GM18867 (cell line): ENCODE data around the gene CMBL.

Experiments
- ATAC-seq: cut with Tn5 transposase; IDR thresholded peaks from one replicate; pipeline ENCODE4 v1.9.1; 2021; ENCODE audit warnings: mild to moderate bottlenecking, moderate library complexity; ENCODE audit not compliant: unreplicated experiment

The CMBL gene

DNA sequence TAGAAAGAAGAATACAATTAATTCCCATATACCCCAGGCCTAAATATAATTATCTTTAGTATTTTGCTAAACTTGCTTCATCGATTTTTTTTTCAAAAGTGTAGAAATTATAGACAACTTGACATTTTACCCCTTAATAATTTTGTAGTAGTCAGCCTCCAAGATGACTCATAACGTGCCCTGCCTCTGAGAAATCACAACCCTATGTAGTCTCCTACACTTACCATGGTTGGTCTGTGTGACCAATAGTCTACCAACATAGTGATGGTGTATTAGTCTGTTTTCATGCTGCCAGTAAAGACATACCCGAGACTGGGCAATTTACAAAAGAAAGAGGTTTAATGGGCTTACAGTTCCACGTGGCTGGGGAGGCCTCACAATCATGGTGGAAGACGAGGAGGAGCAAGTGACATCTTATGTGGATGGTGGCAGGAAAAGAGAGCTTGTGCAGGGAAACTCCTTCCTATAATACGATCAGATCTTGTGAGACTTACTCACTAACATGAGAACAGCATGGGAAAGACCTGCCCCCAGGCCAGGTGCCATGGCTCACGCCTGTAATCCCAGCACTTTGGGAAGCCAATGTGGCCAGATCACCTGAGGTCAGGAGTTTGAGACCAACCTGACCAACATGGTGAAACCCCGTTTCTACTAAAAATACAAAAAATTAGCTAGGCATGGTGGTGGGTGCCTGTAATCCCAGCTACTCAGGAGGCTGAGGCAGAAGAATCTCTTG lies 3.3 kb upstream of the CMBL start:
- peak; percentile 65 for ATAC-seq

GRCh38 chr5:10310066-10310779 lies 2.5 kb upstream of the CMBL start:
- no peak for ATAC-seq

DNA sequence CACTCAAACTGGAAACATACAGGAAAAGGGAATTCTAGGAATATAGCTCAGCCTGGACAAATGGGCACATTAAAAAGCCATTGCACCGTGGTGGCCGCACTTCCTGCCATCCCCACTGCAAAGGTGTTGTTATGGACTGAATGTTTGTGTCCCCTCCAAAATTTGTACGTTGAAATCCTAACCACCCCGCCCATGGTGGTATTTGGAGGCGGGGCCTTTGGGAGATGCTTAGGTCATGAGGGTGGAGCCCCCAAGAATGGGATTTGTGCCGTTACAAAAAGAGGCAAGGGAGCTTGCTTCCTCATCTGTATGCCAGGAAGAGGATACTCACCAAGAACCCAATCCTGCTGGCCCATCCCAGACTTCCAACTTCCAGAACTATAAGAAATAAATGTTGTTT lies 1.1 kb upstream of the CMBL start:
- no peak for ATAC-seq

GRCh38 chr5:10306806-10307205 lies 896 bp downstream of the CMBL start:
- ATAC-seq: no peak

- no peak for ATAC-seq
These were observed 1.6 kb downstream of the CMBL start for GRCh38 chr5:10306114-10306513.

- ATAC-seq: no peak
These were observed 2.8 kb downstream of the CMBL start for GRCh38 chr5:10304932-10305331.

- ATAC-seq: no peak
These were observed 4.0 kb downstream of the CMBL start for GRCh38 chr5:10303699-10304170.

DNA sequence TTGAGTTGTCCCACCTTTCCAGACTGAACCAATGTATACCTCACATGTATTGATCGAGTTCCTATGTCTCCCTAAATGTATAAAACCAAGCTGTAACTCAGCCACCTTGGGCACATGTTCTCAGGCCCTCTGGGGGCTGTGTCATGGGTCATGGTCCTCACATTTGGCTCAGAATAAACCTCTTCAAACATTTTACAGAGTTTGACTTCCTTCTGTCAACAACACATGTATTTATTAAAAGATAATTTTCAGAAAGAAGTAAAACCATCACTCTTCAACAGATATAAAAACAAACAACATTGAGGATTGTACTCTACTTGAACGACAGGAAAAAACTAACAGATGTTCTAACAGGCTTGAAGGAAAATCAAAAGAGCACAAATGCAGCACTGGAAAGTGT lies 4.5 kb downstream of the CMBL start:
- ATAC-seq: no peak

DNA sequence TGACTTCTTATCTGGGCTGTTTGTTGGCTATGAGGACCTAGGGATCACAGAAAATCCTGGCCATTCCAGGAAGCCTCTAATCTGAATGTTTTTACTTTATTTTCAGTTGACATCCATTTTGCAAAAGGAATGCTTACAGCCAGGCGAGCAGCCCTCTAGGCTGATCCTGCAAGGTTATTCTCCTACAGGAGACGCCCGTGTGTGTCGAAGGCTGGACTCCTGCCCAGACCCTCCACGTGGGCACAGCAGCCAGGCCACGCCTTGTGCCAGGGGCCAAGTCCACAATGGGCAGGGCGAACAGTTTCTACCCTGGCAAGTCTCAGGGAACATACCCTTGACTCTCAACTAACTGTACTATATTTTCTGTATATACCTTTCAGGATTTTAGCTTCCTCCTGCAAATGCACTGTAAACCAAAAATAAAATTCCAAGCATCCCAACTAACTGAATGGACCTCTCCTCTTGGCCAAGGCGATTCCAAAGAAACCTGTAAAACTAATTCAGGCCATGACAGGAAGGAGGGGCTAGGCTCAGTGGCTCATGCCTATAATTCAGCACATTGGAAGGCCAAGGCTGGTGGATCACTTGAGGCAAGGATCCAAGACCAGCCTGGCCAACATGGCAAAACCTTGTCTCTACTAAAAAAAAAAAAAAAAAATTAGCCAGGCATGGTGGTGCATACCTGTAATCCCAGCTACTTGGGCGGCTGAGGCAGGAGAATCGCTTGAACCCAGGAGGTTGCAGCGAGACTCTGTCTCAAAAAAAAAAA lies 5.7 kb downstream of the CMBL start:
- ATAC-seq: no peak

DNA sequence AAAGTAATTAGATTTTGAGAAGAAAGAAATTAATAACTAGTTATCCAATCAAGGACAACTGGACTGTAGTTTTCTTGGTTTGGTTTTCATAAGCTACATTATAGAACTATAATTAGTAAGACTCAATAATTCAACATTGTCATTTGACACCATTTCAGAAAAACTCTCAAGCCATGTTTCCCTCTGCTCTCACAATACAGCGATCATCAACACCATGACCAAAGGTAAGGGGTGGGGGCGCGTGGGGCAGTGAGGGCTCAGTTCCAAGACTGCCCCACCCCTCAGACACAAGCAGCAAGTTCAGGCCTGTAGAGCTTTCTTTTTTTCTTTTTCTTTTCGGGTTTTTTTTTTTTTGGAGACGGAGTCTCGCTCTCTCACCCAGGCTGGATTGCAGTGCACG lies 6.4 kb downstream of the CMBL start:
- ATAC-seq: no peak

DNA sequence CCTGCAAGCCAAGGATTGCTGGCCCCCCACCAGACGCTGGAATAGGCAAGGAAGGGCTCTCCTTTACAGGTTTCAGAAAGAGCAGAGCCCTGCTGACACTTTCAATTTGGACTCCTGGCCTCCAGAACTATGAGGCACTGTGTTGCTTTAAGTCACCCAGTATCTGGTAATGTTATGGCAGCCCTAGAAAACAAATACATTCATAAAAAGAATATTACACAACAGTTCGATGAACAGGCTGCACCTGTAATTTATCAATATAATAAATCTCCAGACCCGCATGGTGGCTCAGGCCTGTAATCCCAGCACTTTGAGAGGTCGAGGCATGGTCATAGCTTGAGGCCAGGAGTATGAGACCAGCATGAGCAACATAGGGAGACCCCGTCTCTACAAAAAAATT lies 7.5 kb downstream of the CMBL start:
- ATAC-seq: no peak

GRCh38 chr5:10297646-10298204 lies 10.0 kb downstream of the CMBL start:
- no peak for ATAC-seq

DNA sequence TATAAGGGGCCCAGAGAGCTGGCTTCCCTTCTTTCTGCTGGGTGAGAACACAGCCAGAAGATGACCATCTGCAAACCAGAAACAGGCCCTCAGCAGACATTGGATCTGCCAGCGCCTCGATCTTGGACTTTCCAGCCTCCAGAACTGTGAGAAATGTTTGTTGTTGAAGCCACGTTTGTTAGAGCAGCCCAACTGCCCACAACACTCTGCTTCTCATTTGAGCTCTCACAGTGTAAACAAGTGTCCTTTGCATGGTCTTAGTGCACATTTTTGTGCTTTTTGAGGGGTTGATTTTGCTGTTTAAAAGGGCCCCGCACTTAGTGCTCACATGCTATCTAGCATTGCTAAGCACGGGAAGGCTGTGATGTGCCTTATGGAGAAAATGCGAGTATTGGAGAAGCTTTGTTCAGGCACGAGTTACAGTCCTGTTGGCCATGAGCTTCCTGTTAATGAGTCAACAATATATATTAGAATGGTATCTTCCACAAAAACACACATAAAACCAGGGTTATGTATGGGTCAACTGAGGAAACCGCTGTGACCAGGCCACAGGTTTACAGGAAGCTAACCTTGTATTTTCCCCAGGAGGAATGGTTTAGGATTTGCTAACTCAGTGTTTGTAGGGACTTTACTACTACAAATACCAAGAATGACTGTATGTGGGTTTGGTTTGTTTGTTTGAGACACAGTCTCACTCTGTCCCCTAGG lies 11.9 kb downstream of the CMBL start:
- no peak for ATAC-seq

- no peak for ATAC-seq
These were observed 13.6 kb downstream of the CMBL start for GRCh38 chr5:10293907-10294662.

DNA sequence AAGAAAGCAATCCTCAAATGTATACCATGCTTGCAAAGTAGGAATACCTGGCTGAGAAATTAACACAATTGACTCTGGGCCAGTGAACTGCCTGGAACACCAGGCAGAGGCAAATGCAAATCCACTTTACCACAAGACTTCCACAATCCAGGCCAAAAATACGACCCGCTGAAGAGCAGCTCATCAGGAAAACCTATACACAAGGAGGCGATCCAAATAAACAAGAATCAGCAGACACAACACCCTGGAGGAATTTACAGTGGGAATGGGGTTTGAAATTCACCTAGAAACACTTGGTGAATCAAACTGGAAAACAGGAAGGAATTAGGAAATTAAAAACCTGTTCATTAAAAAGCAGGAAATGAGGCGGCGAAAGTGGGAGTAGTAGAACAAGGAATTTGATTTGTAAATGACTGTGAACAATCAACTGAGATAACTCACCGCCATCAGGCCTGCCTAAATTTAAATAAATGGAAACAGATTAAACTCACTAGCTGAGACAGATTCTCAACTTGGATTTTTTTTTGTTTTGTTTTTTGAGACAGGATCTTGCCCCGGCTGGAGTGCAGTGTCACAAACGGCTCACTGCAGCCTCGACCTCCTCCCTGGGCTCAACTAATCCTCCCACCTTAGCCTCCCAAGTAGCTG lies 15.9 kb downstream of the CMBL start:
- ATAC-seq: no peak

GRCh38 chr5:10290438-10290837 lies 17.3 kb downstream of the CMBL start:
- ATAC-seq: no peak

DNA sequence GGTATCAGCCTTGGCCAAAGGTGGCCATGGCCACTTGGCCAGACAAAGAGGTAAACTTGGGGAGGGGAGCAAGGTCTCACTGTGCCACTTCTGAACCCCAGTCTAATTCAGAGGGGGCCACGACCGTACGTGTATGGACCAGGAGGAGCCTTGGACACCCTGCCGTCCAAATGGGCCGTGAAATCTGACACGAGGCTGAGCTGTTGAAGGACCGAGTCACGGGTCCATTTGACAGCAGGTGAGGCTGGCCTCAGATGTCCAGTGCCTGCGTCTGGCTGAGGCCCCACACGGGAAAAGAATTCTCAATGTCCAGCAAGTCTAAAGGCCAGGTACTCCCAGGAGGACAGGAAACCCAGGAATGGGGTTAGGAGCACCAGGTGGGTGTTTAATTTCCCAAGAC lies 17.7 kb downstream of the CMBL start:
- ATAC-seq: no peak

DNA sequence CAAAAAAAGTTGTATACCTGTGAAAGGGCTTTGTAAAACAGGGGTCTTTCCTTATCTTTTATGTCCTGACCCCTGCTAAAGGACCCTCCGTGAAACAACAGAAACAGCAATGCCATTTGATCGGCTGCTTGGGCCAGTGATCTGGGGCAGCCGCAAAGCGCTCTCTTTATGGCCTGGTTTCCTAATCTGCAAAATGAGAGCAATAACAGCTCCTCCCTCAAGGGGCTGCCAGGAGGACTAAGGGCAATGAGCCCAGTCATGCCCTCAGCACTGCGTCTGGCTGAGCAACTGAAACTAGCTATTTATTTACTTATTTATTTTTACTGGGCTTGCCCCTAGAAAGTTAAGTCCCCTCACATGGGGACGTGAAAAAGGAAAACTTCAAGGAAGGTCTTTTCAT lies 18.3 kb downstream of the CMBL start:
- ATAC-seq: no peak

DNA sequence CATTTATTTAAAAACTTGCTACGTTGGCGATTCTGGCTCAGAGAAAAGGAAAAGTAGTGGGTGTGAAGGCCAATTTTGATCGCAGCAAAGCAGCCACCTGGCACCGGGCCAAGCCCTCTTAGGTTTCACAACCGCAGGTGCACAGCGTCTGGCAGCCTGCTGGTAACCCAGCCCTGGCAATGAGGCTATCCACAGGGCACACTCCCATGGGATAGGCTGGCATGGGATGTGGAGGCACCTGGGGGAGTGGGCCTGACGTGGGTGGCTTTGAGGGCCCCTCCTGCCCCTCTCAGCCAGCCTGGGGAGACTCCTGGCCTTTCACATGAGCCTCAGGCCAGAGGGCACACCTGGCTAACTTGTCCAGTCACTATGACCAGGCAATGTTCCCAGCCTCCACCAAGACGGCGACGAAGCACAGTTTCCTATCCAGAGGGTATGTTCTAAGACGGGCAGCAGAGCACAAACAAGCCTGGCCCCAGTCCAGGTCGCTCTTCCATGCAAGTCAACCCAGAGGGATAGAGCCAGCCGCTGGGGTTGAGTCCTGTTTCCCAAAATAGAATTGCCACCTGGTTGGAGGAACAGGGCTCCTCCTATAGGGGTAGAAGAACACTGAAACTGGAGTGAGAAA lies 19.0 kb downstream of the CMBL start:
- ATAC-seq: peak; percentile 55
